Central memory CD4-positive, alpha-beta T cell (primary cell): ENCODE results near the gene HPN.
"Not testable (repeated sequence)": the region's sequence is repeated elsewhere in the genome, so short reads cannot be mapped to it uniquely, and the experiment has no call there.

Experiments
- DNase-seq: peaks from one replicate; pipeline ENCODE4 v3.0.0; 2022

HPN gene

GRCh38 chr19:35044317-35045117, 3.0 kb downstream of the HPN start:
- peak; percentile 43 for DNase-seq

- peak; percentile 30 for DNase-seq
Observed at GRCh38 chr19:35045667-35046300, 4.3 kb downstream of the HPN start.

GRCh38 chr19:35046461-35046860, 4.9 kb downstream of the HPN start:
- no peak for DNase-seq

- no peak for DNase-seq
Observed at GRCh38 chr19:35048911-35049411, 7.4 kb downstream of the HPN start.

GRCh38 chr19:35049456-35049855, 7.9 kb downstream of the HPN start:
- DNase-seq: no peak

- DNase-seq: not testable (repeated sequence)
Observed at GRCh38 chr19:35050662-35051061, 9.1 kb downstream of the HPN start.

GRCh38 chr19:35051268-35051667, 9.7 kb downstream of the HPN start:
- DNase-seq: not testable (repeated sequence)

- DNase-seq: no peak
Observed at GRCh38 chr19:35051796-35052195, 10.3 kb downstream of the HPN start.

GRCh38 chr19:35052599-35053190, 11.2 kb downstream of the HPN start:
- no peak for DNase-seq

- DNase-seq: no peak
Observed at GRCh38 chr19:35053667-35054293, 12.3 kb downstream of the HPN start.

- no peak for DNase-seq
Observed at GRCh38 chr19:35054626-35055025, 13.1 kb downstream of the HPN start.

GRCh38 chr19:35055715-35056179, 14.2 kb downstream of the HPN start:
- no peak for DNase-seq

- no peak for DNase-seq
Observed at GRCh38 chr19:35056513-35057063, 15.1 kb downstream of the HPN start.

- no peak for DNase-seq
Observed at GRCh38 chr19:35058370-35058769, 16.8 kb downstream of the HPN start.

- DNase-seq: no peak
Observed at GRCh38 chr19:35059006-35059798, 17.7 kb downstream of the HPN start.

- no peak for DNase-seq
Observed at GRCh38 chr19:35059799-35060091, 18.2 kb downstream of the HPN start.

GRCh38 chr19:35060160-35060855, 18.8 kb downstream of the HPN start:
- DNase-seq: no peak

- no peak for DNase-seq
Observed at GRCh38 chr19:35061583-35062373, 20.3 kb downstream of the HPN start.

- DNase-seq: no peak
Observed at GRCh38 chr19:35062942-35063341, 21.4 kb downstream of the HPN start.

- DNase-seq: no peak
Observed at GRCh38 chr19:35063940-35064818, 22.7 kb downstream of the HPN start.
